OCI-LY7 (cell line): ENCODE measurements around the gene TARDBP. TPM values are rescaled to one million over a fixed set of nuclear protein-coding genes. Genes with fewer than 3 reads are reported as not detected.
"Not testable (repeated sequence)": the region's sequence is repeated elsewhere in the genome, so short reads cannot be mapped to it uniquely, and the experiment has no call there.

Experiments used
- BruUV-seq: library from RNA; stranded (reverse); fragments of 400-500 nt; replicated peaks from 2 replicates; lab custom pipeline; 2021; lab: Mats Ljungman, UMichigan
- CTCF ChIA-PET: fragments of 300-600 bp; sonication (Branson Sonifier 250); formaldehyde crosslinking; loops from one replicate; lab custom pipeline; 2022; ENCODE audit warnings: antibody characterized with exemption; ENCODE audit not compliant: unreplicated experiment; lab: Charles Lee
- POLR2A ChIA-PET: fragments of 300-600 bp; sonication (Branson Sonifier 250); formaldehyde crosslinking; loops from one replicate; lab custom pipeline; 2022; ENCODE audit warnings: antibody characterized with exemption; lab: Charles Lee
- DNase-seq: peaks from one replicate; pipeline ENCODE4 v3.0.0-alpha.2; 2015; ENCODE audit warnings: low spot score
- H2AFZ ChIP-seq: fragments of 200-600 bp; sonication (generic), shearing (Covaris generic); 2 replicates; pipeline ENCODE4 v1.6.1; 2014; ENCODE audit warnings: mild to moderate bottlenecking, antibody characterized with exemption, low read length, moderate library complexity
- H3K27ac ChIP-seq: fragments of 200-600 bp; sonication (generic); 2 replicates; pipeline ENCODE4 v1.5.1; 2014; ENCODE audit warnings: mixed run types, low read depth, mild to moderate bottlenecking, moderate library complexity, low read length, inconsistent platforms; ENCODE audit not compliant: poor library complexity, severe bottlenecking
- H3K36me3 ChIP-seq: fragments of 200-600 bp; sonication (generic); 2 replicates; pipeline ENCODE4 v1.6.1; 2014; ENCODE audit warnings: mild to moderate bottlenecking, antibody characterized with exemption, low read length, moderate library complexity, mixed read lengths; ENCODE audit not compliant: insufficient read depth
- H3K4me1 ChIP-seq: fragments of 200-600 bp; sonication (generic); 2 replicates; pipeline ENCODE4 v1.5.1; 2014; ENCODE audit warnings: mild to moderate bottlenecking, low read length; ENCODE audit not compliant: insufficient read depth, poor library complexity, severe bottlenecking
- H3K4me2 ChIP-seq: fragments of 200-600 bp; sonication (generic); 2 replicates; pipeline ENCODE4 v1.6.1; 2014; ENCODE audit warnings: mild to moderate bottlenecking, low read length
- H3K4me3 ChIP-seq: fragments of 200-600 bp; sonication (generic); 2 replicates; pipeline ENCODE4 v1.5.1; 2014; ENCODE audit warnings: mild to moderate bottlenecking, low read depth, low read length; ENCODE audit not compliant: poor library complexity, severe bottlenecking
- H3K79me2 ChIP-seq: fragments of 200-600 bp; sonication (generic); 2 replicates; pipeline ENCODE4 v1.6.1; 2016; ENCODE audit warnings: low read depth, mild to moderate bottlenecking, low read length, moderate library complexity, mixed read lengths; ENCODE audit not compliant: insufficient read depth
- H3K9me2 ChIP-seq: fragments of 200-600 bp; sonication (generic); 2 replicates; pipeline ENCODE4 v1.6.1; 2016; ENCODE audit warnings: mild to moderate bottlenecking, low read length, mixed read lengths; ENCODE audit not compliant: insufficient read depth
- H3K9me3 ChIP-seq: fragments of 200-600 bp; sonication (generic); 2 replicates; pipeline ENCODE4 v1.6.1; 2014; ENCODE audit warnings: mild to moderate bottlenecking, mixed run types, low read length, mixed read lengths
- H4K20me1 ChIP-seq: fragments of 200-600 bp; sonication (generic); 2 replicates; pipeline ENCODE4 v1.6.1; 2014; ENCODE audit warnings: mild to moderate bottlenecking, antibody characterized with exemption, low read length, moderate library complexity, mixed read lengths; ENCODE audit not compliant: insufficient read depth
- EZH2phosphoT487 ChIP-seq: fragments of 200-600 bp; sonication (generic); IDR thresholded peaks from 2 replicates; pipeline ENCODE4 v1.6.1; 2018; ENCODE audit warnings: low read depth, borderline replicate concordance, mild to moderate bottlenecking, mixed run types, antibody characterized with exemption, low read length, moderate library complexity, mixed read lengths
- intact Hi-C: fragments of 100-400 bp; cut with micrococcal nuclease; formaldehyde crosslinking; loops from one replicate; pipeline ENCODE4 v1.10.0; 2022; ENCODE audit not compliant: unreplicated experiment
- total RNA-seq, 2 experiments: library from RNA; depleted of rRNA in 1 of 2; stranded (reverse); fragments of >200 nt in 1 of 2; shearing (Covaris generic) in 1 of 2; gene quantifications; 2 replicates each; pipeline ENCODE4 v1.2.3, GENCODE V29; 2014 to 2022
- TF ChIP-seq, protein P1 (sequence below): fragments of 200-600 bp; sonication (generic); conservative IDR thresholded peaks from 2 replicates; pipeline ENCODE4 v1.5.1; 2014; ENCODE audit warnings: mild to moderate bottlenecking, antibody characterized with exemption, low read length, moderate library complexity, mixed read lengths

The TARDBP gene
- total RNA-seq, 2 experiments from 2014 or later = 145 to 277 TPM

- H3K9me3 ChIP-seq, intact Hi-C loops, H2AFZ ChIP-seq, BruUV-seq, H3K27ac ChIP-seq, DNase-seq, H3K4me2 ChIP-seq, H3K4me3 ChIP-seq, H4K20me1 ChIP-seq, H3K9me2 ChIP-seq, CTCF ChIA-PET: not testable (repeated sequence)
- POLR2A ChIA-PET = interaction anchor here (0.5 kb wide), 1 partner anchor 12 kb away, joined by 3 read pairs; no protein-coding TSS in a partner anchor
- Histone ChIP-seq H3K79me2 (peaks cover 27% of the 10 kb centered on the region), H3K4me1 (peaks cover 16% of the 10 kb centered on the region), H3K36me3 (peaks cover 63% of the 10 kb centered on the region)
- TF ChIP-seq, protein P1, sequence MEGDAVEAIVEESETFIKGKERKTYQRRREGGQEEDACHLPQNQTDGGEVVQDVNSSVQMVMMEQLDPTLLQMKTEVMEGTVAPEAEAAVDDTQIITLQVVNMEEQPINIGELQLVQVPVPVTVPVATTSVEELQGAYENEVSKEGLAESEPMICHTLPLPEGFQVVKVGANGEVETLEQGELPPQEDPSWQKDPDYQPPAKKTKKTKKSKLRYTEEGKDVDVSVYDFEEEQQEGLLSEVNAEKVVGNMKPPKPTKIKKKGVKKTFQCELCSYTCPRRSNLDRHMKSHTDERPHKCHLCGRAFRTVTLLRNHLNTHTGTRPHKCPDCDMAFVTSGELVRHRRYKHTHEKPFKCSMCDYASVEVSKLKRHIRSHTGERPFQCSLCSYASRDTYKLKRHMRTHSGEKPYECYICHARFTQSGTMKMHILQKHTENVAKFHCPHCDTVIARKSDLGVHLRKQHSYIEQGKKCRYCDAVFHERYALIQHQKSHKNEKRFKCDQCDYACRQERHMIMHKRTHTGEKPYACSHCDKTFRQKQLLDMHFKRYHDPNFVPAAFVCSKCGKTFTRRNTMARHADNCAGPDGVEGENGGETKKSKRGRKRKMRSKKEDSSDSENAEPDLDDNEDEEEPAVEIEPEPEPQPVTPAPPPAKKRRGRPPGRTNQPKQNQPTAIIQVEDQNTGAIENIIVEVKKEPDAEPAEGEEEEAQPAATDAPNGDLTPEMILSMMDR = peak; percentile 53
Observed at GRCh38 chr1:11063937-11064537, 51.6 kb downstream of the TARDBP start.

GRCh38 chr1:11064942-11065341, 52.5 kb downstream of the TARDBP start:
- ChIA-PET CTCF (no interaction called here), POLR2A (interaction anchor here (0.6 kb wide), 1 partner anchor 700 kb away, joined by 4 read pairs; no protein-coding TSS in a partner anchor)
- BruUV-seq = no TSS peak
- Histone ChIP-seq H3K36me3 (peaks cover 67% of the 10 kb centered on the region), H3K4me3 (no peak overlapping the region), H3K79me2 (peaks cover 20% of the 10 kb centered on the region; the same call in 1 of the 2 replicates), H4K20me1 (no peaks in the 10 kb centered on the region), H3K9me3 (no peaks in the 10 kb centered on the region), H2AFZ (no peak overlapping the region), H3K9me2 (no peaks in the 10 kb centered on the region), H3K4me2 (no peak overlapping the region), H3K27ac (no peak overlapping the region), H3K4me1 (peaks cover 16% of the 10 kb centered on the region)
- intact Hi-C loops = no loop called here
- DNase-seq = no peak
- TF ChIP-seq, protein P1 = no peak
- no peak for TF ChIP-seq EZH2phosphoT487

DNA sequence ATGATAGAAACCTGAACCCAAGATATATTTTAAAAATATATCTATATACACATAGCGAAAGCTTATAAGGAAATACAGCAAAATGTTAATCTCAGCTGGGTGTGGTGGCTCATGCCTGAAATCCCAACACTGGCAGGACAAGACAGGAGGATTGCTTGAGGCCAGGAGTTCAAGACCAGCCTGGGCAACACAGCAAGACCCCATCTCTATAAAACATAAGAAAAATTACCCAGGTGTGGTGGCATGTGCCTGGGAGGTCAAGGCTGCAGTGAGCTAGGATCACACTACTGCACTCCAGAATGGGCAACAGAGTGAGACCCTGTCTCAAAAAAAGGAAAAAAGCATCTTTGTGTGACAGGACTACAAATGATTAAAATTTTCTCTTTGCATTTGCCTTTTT, 53.3 kb downstream of the TARDBP start:
- POLR2A ChIA-PET = no interaction called here
- Histone ChIP-seq H3K9me3 (no peaks in the 10 kb centered on the region), H3K79me2 (peaks cover 14% of the 10 kb centered on the region; the same call in 1 of the 2 replicates), H3K27ac (no peak overlapping the region), H4K20me1 (no peaks in the 10 kb centered on the region), H3K4me2 (no peak overlapping the region), H2AFZ (no peak overlapping the region), H3K9me2 (no peaks in the 10 kb centered on the region), H3K36me3 (peaks cover 74% of the 10 kb centered on the region), H3K4me3 (no peak overlapping the region), H3K4me1 (peaks cover 15% of the 10 kb centered on the region)
- intact Hi-C loops = no loop called here
- no peak for DNase-seq
- CTCF ChIA-PET = interaction anchor here (1.3 kb wide), 1 partner anchor 33 kb away, joined by 3 read pairs; no protein-coding TSS in a partner anchor
- TF ChIP-seq EZH2phosphoT487 = no peak
- TF ChIP-seq, protein P1 = no peak
- BruUV-seq = no TSS peak
